Endometrial microvascular endothelial cells (primary cell): Measurements from ENCODE around the gene CHST14. TPM values are rescaled to one million over a fixed set of nuclear protein-coding genes. Genes with fewer than 3 reads are reported as not detected.

Source experiments
- in situ Hi-C: cut with HindIII; loops from 2 replicates; pipeline ENCODE4 v1.10.0; 2017; ENCODE audit warnings: low sequenced_read_pairs, low pct_unique_long_range_greater_than_20kb; ENCODE audit errors: inconsistent ontology term
- total RNA-seq: library from RNA; depleted of rRNA; stranded (reverse); fragments of >200 nt; gene quantifications from one replicate; pipeline ENCODE4 v1.2.3, GENCODE V29; 2015; ENCODE audit errors: inconsistent ontology term

The CHST14 gene, protein sequence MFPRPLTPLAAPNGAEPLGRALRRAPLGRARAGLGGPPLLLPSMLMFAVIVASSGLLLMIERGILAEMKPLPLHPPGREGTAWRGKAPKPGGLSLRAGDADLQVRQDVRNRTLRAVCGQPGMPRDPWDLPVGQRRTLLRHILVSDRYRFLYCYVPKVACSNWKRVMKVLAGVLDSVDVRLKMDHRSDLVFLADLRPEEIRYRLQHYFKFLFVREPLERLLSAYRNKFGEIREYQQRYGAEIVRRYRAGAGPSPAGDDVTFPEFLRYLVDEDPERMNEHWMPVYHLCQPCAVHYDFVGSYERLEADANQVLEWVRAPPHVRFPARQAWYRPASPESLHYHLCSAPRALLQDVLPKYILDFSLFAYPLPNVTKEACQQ
- 30.3 TPM for total RNA-seq

DNA sequence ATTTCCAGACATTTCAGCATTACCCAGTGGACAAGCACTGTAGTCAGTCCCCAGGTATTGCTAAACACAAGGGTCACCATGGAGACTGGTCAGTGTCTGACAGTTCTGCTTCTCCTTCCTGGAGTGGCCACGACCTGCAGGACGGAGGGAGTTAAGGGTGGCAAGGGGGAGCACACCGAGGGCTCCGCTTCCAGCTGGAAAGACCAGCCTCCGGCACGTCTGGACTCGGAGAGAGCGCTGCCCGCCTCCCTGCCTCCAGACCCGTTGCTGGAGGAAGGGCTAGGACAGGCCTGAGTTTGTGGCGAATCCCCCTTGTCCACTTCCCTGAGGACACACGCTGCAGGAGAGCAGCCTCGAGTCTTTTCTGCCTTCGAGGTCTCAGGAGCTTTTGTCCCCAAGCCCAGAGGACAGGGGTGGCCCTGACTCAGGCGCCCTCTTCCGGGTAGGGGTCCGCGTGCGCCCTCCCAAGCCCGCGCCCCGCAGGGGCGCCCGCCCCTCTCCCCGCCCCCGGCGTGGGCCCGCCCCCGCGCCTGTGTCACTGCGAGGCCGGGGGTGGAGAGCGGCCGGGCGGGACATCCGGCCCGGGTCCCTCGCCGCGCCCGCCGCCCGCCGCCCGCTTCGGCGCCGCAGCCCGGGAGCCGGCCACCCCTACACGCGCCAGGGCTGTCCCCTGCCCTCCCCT, at the start of gene CHST14:
Gene CHST14 (plus strand): TSS at position 562 of the 682 bp plus-strand sequence. CDS start 230 bp downstream, outside the sequence.
- in situ Hi-C loops: no loop called here

DNA sequence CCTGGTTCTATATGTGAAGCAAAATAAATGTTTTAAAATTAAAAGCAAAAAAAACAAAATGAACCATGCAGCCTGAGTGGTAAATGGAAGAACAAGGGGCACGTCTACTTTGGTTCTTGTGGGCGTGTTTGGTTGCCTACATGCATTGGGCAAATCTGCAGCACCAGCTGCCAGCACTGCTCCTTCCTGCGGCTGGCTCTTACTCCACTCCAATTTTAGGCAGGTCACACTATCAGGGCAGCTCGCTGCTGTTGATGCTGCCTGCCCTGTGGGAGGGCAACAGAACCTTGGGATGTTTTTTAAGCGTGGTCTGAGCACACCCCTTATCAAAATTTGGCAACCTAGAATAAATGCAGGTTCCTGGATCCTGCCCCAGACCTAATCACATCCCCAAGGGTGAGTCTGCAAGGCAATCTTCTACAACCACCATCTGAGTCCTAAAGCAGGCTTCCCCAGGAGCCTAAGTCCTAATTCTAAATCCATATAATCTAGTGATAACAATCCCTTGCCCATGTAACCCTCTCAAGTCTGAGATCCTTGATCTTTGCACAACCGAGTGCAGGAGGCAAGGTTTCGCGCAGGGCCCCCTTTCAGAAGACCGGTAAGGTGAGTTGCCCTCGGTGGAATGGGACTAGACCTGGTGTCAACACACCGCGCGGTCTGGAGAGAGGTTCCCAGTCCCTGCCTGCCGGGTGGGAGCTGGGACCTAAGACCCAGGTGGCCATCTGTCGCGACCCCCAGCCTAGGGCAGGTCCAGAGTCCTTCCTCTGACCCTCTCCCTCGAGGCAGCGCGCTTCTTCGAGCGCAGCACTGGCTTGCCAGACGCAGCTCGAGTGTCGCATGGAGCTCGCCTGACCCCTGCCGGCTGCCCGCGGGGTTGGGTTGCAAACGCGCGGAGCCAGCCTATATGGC, 49.3 kb upstream of the CHST14 start:
- in situ Hi-C loops: no loop called here

DNA sequence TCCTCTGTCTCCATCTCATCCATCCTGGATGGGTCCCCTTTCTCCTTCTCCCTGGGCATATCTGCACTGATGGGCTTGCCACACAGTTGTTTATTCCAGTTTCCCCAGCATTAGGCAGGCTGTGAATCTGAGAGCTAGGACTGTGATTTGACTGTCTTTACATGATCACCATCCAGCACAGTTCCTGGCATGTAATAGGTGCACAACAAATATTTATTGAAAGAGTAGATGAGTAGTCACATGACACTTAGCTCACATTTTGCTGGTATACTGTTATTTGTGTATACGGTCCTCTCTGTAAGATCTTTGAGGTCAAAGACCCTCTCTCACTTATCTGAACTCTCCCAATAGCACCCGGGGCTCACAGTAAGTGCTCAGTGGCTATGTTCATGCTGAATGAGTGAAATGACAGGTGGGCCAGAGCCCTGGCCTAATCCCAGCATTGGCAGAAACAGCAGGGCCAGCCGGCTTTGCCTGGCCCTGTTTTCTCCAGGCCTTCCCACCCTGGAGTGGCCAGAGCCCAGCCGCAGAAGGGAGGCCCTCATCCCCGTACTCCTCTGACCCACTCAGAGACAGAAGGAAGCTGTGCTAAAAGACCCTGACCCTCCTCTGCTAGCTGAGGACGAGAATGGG, 46.2 kb upstream of the CHST14 start:
- in situ Hi-C loops: no loop called here

DNA sequence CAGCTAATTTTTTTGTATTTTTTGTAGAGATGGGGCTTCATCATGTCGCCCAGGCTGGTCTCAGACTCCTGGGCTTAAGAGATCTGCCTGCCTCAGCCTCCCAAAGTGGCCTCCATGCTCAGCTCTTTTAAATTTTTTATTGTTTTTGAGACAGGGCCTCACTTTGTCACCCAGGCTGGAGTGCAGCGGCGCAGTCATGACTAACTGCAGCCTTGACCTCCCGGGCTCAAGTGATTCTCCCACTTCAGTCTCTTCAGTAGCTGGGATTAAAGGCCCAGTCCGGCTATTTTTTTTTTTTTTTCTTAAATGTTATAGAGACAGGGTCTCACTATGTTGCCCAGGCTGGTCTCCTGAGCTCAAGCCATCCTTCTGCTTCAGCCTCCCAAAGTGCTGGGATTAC, 45.1 kb upstream of the CHST14 start:
- in situ Hi-C loops: no loop called here

DNA sequence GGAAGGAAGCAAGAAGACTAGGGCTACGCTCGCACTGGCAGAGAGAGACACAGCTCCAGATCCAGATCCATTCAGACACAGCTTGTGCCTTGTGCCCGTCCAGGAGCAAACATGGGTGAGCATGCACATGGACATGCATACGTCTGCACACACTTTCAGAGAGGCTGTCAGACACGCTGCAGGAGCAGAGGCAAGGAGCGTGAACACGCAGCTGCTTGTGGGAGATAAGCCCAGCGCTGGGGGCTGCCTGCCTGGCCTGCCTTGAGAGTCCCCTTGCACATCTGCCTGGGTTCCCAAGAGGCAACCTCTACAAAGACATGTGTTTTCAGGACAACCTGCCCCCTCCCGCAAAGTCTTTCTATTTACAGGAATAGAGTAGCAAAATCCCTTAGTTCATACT, 43.6 kb upstream of the CHST14 start:
- in situ Hi-C loops: no loop called here

DNA sequence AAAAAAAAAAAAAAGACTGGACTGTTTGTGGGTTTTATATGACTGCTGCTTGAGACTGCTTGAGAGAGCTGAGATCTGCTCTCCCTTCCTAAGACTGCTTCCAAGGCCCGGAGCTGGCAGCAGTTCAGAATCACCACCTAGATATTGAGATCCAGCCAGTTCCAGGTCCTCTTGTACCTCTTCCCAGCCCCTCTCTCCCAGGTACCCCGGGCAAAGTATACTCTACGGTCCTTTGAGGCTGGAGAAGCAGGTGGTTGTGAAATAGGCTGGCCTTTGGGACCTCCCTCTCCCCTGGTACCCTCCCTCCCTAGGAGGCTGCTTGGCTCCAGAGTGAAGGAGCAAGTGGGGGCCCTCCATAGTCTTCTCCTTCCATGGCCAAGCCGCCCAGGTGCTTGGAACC, 42.6 kb upstream of the CHST14 start:
- in situ Hi-C loops: no loop called here

DNA sequence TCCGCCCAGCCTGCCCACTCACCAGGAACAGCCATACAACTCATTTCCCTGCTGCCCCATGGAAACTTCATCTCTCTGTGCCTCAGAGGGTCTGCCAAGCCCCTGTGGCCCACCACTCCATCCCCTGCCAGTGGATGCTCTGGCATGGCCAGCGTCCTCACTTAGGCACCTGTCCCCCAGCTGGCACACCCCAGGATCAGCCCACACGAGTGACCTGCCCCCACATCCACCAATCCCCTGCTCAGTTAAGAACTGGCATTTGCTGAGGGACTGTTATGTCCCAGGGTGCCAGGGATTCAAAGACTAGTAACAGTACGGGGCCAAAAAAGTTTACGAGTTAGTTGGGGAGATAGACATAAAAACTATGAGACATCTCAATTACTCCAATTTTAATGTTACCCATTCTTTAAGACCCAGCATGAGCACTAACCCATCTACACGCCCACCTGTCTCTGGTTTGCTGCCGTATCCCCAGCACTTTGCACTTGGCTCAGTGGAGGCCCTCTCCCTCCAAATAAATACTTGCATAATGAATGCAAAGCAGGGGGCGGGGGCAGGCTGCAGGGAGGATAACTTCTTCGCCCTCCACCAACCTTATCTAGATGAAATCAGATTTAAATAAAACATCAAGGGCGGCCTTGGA, 41.6 kb upstream of the CHST14 start:
- in situ Hi-C loops: no loop called here

DNA sequence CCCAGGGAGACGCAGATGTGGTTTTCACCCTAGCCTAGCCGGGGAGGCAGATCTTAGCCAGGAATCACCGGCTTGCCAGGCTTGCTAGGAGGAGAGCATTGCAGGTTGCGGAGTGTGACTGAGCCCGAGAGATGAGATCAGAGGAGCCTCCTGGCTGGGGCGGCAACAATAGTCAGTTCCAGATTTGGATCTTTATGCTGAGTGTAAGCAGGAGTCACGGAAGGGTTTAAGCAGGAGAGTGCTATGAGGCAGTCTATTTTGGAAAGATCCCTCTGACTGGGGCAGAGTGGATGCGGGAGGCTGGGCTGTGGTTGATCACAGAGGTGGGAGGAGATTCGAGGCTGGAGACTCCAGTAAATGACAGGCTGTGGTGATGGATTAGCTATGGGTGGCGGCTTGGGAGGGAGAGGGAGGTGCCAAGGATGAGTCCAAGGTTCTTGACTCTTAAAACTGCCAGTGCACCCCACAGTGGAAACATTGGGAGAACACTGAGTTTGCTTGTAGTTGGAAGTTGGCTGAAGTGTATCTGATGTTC, 40.4 kb upstream of the CHST14 start:
- in situ Hi-C loops: no loop called here

DNA sequence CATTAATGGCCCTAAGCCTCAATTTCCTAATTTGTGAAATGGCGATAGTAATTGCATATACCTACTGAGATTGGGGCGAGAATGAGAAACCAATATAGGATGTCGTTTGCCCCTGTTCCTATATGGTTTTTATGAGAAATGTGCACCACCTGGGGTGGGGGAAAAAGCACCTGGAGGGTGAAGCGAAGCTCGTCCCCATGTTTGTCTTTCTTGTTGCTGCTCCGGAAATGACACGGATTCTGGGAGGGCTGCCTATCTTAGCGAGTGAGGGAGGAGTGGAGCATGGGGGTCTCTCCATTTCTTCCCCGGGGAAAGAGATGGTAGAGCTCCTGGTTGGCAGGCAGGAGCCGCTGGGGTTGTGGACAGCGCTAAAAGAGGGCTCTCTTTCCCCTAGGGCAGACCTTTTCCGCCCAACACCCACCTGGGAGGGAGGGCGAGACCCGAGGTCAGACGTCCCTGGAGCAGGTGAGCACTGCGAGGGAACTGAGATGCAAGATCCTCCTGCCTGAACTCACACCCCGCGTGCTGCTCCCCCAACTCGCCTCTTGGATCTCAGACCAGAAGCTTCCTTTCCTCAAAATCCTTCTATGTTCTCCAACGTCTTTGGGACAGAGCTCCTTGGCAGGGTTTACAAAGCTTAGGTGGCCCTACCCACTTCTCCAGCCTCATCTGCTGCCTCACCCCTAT, 35.6 kb upstream of the CHST14 start:
- in situ Hi-C loops: no loop called here

DNA sequence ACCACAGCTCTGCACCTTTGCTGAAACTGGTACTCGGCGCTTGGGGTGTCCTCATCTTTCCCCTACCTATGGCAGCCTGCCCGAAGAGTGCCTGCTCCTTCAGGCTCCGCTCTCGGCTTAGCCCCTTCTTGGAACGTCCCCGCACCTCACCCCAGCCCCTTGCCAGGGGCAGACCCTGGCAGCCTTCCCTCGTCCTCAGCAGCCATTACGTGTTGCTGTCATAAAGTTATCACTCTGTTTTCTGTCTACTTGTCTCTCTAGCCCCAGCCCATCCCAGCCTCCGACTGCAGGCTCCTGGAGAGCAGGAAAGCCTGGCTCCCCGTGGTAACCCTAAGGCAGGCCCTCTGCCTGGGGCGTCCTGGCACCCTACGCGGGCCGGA, 35.1 kb upstream of the CHST14 start:
- in situ Hi-C loops: no loop called here

DNA sequence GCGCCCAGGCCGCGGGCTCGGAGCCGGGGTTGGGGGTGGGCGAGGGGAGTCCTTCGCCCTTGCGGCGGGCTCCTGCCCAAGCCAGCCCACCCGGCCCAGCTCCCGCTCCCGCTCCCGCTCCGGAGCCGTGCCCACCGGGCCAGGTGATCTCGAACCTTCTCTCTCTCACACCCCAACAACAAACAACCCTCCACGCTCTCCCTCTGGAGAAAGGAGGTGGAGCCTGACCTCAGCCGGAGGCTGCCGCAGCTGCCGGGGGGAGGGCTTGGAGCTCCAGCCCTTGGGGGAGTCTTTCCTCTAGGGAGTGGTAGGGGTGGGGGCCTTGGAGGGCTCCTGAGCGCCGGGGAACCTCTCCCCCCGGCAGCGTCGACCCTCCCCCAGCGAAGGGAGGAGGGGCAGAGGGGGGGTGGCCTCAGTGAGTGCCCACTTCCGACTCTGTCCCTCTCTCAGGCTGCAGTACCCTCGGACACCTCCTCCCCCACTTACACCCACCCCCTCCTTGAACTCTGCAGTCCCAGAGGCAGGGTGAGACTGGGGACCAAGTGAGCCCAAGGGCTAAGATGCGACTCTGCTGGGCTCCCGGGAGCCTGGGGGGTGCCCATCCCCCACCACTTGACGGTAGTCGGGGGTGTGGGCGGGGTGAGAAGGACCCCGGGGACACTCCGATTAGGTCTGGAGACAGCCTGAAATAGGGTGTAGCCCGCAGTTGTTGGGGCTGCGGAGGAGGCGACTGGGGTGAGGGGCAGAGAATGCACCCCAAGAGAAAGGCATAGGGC, 34.5 kb upstream of the CHST14 start:
- in situ Hi-C loops: no loop called here

DNA sequence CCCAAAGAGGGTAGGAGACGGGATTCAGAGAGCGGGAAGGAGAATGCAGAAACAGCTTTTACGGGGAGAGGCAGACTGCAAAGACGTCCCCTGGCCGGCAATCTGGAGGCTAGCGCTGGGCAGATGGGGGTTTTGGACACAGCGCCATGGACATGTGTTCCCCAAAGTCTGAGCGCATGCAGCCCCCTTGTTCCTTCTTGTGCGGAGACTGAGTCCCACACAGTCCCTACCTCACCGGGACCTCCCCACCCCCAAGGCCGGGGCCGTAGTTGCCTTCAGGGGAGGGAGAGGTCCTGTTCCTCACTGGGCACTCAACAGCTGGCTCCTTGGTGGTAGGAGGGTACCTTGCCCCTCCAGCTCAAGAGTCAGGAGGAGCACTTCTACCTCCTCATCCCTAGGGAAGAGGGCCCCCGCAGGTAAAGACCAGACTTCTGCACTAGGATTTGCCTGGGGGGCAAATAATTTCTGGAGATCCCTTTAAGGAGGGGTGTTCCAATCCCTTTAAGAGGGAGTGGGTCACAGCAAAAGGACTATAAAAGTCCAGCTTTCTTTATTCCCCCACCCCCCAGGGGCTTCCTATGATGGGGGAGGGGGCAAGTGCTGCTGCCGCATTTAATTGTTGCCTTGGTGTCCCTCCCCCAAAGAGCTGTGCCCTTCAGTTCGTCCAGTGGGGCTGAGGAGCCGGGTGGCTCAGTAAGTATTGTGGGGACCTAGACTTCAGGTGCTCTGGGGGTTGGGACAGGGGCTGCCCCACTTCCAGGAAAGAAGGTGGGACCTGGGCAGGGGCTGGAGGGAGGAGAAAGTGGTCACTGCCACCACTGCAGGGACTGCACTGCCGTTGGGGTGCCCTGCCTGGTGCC, 33.7 kb upstream of the CHST14 start:
- in situ Hi-C loops: no loop called here

DNA sequence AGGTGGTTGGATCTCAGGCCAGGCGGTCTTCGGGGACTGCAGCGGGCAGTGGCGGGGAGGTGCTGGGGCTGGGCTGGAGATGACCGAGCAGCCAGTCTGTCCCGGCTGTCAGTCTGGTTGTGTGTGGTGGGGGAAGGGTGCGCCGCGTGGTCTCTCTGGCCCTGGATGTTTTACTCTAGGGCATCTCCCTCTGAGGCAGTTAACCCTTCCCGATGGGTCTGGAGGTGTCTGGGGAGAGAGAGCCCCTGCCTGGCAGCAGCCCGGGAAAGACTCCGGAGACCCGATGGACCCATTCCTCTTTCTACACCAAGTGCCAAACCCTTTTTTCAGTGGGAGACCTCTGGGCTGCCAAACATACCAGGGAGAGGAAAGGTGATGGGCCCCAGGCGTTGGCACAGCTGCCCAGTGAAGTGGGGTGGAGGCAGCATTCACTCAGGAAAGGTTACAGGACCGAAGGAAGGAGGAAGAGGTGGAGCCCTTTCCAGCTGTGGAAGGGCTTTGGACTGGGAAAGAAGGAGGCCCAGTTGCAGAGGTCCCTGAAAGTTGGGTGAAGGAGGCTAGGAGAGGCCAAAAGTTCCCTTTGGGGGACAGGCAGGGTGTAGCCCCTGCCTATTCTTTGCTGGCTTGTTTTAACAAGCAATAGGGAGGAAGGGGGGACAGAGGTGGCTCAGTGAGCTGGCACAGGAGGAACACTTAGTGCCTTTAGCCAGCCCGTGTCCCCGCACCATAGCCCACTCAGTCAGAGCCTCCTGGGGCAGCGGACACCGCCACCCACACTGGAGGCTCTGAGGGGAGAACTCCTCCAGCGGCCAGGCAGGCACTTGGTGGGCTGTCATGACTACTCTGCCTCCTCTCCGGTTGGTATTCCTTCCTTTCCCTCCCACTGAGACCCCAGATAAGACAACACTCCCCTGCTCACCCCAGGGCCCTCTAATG, 32.8 kb upstream of the CHST14 start:
- in situ Hi-C loops: no loop called here

DNA sequence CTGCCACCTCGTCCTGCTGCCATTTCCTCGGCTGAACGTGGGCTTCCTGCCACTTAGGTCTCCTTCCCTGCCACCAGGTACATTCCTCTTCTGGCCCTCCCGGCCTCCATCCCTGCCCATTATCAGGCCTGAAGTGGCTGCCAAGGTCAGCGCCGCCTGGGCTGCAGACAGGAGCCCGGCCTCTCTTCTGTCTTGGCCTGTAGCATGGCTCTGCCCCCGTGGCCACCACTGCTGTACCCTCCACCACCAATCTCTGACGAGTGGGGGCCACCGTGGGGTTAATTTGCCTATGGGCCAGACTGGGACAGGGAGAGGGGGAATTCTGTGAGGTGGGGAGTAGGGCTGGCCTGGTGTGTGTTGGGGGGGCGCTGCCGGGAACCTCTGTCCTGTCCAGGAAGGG, 32.1 kb upstream of the CHST14 start:
- in situ Hi-C loops: no loop called here

DNA sequence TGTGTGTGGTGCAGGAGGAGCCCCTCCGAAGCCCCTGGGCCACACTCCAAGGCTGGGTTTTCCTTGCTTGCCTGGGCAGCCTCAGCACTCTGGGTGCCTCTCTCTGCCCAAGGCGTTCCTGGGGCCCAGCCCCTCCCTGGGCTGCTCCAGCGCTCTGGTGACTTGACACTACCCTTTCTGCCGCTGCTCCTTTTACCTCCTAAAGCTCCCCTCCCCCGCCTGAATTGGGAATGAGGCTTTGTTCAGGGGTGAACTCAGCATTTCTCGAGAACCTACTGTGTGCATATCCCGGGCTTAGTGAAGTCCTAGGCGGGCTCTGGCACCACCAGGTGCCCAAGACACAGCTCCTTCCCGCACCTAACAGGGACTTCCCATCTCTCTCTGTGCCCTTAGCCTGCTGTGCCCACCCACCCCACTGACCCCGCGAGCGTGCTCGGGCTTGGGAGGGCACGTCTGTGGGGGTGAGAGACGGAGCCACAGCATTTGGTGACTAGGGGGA, 31.3 kb upstream of the CHST14 start:
- in situ Hi-C loops: no loop called here
